B cell (primary cell): ENCODE data around the gene MVD. TPM values are rescaled to one million over a fixed set of nuclear protein-coding genes. Genes with fewer than 3 reads are reported as not detected.

Experiments used
- ATAC-seq: fragments of 200-7000 bp; cut with Tn5 transposase; one replicate; pipeline ENCODE4 v1.10.0; 2021; ENCODE audit warnings: low read depth, mild to moderate bottlenecking, moderate number of reproducible peaks, moderate library complexity
- CTCF ChIA-PET: fragments of 350-600 bp; sonication (Branson Sonifier 250); formaldehyde crosslinking; loops from one replicate; lab custom pipeline; 2021; ENCODE audit warnings: antibody characterized with exemption, inconsistent platforms; lab: Charles Lee
- POLR2A ChIA-PET: fragments of 350-600 bp; sonication (Branson Sonifier 250); formaldehyde crosslinking; loops from one replicate; lab custom pipeline; 2021; ENCODE audit warnings: antibody characterized with exemption; lab: Charles Lee
- DNase-seq: peaks from one replicate; pipeline ENCODE4 v3.0.0; 2013
- H2AFZ ChIP-seq: 2 replicates; pipeline ENCODE4 v1.6.1; 2012; ENCODE audit warnings: mild to moderate bottlenecking, low read depth, low read length; ENCODE audit not compliant: insufficient read depth, poor library complexity, severe bottlenecking
- H3K27ac ChIP-seq, 2 donors: 1 replicate in 1 of 2; 2 replicates in 1 of 2; pipeline ENCODE4 v1.5.1; 2012 to 2013; ENCODE audit warnings: low read length in 2 of 2, mild to moderate bottlenecking in 2 of 2, moderate library complexity in 1 of 2
- H3K27me3 ChIP-seq, 4 experiments: fragments of 200-600 bp in 1 of 4; sonication (generic) in 1 of 4; replicated peaks in 1 of 4; 1 replicate in 2 of 4; 2 replicates in 2 of 4; pipeline versions ENCODE4 v1.6.1 to v1.7.0; 2013 to 2016; ENCODE audit warnings: low read length in 3 of 4, mild to moderate bottlenecking in 2 of 4, mixed read lengths in 1 of 4, moderate library complexity in 1 of 4; ENCODE audit not compliant: insufficient read depth in 4 of 4, control insufficient read depth in 3 of 4; ENCODE audit errors: control extremely low read depth in 1 of 4
- H3K36me3 ChIP-seq, 2 experiments: replicated peaks in 1 of 2; 1 replicate in 1 of 2; 2 replicates in 1 of 2; pipeline versions ENCODE4 v1.6.1 to v1.7.1; 2013; ENCODE audit warnings: low read length in 1 of 2; ENCODE audit not compliant: insufficient read depth in 2 of 2, control insufficient read depth in 1 of 2; ENCODE audit errors: control extremely low read depth in 1 of 2, extremely low read depth in 1 of 2
- H3K4me1 ChIP-seq, 2 donors: fragments of 200-600 bp in 1 of 2; sonication (generic) in 1 of 2; 1 replicate in 1 of 2; 2 replicates in 1 of 2; pipeline versions ENCODE4 v1.5.1 to v1.6.1; 2013 to 2017; ENCODE audit warnings: low read length in 2 of 2; ENCODE audit not compliant: control insufficient read depth in 2 of 2, insufficient read depth in 2 of 2
- H3K4me2 ChIP-seq: replicated peaks from 2 replicates; pipeline ENCODE3; 2012; ENCODE audit warnings: mild to moderate bottlenecking, low read depth, low read length; ENCODE audit not compliant: poor library complexity, severe bottlenecking
- H3K4me3 ChIP-seq, 5 experiments: fragments of 200-600 bp in 1 of 5; sonication (generic) in 1 of 5; 1 replicate in 3 of 5; 2 replicates in 2 of 5; pipeline versions ENCODE4 v1.5.1 to v1.7.0; 2011 to 2016; ENCODE audit warnings: low read length in 4 of 5, mild to moderate bottlenecking in 4 of 5, low read depth in 2 of 5, control low read depth in 1 of 5, moderate library complexity in 1 of 5; ENCODE audit not compliant: insufficient read depth in 1 of 5; ENCODE audit errors: control extremely low read depth in 1 of 5, extremely low read depth in 1 of 5
- H3K79me2 ChIP-seq: fragments of 200-600 bp; sonication (generic); one replicate; pipeline ENCODE4 v1.6.0; 2016; ENCODE audit warnings: low read length; ENCODE audit not compliant: control insufficient read depth, insufficient read depth
- H3K9ac ChIP-seq: fragments of 200-600 bp; sonication (generic); 2 replicates; pipeline ENCODE4 v1.6.1; 2017; ENCODE audit warnings: mild to moderate bottlenecking, low read length, moderate library complexity
- H3K9me3 ChIP-seq, 3 donors: one replicate each; pipeline versions ENCODE4 v1.6.1 to v1.7.1; 2013; ENCODE audit warnings: low read length in 2 of 3; ENCODE audit not compliant: control insufficient read depth in 2 of 3, insufficient read depth in 1 of 3; ENCODE audit errors: control extremely low read depth in 1 of 3
- H4K20me1 ChIP-seq: 2 replicates; pipeline ENCODE4 v1.6.0; 2012; ENCODE audit warnings: mild to moderate bottlenecking, low read length; ENCODE audit not compliant: insufficient read depth, control insufficient read depth, poor library complexity, severe bottlenecking
- H3K27ac Mint-ChIP-seq: one replicate; pipeline ENCODE4 v1.8.0; 2021; ENCODE audit warnings: mixed read lengths
- H3K27me3 Mint-ChIP-seq: one replicate; pipeline ENCODE4 v1.8.0; 2021; ENCODE audit warnings: mixed read lengths
- H3K4me1 Mint-ChIP-seq: one replicate; pipeline ENCODE4 v1.8.0; 2021; ENCODE audit warnings: mixed read lengths
- H3K4me3 Mint-ChIP-seq: one replicate; pipeline ENCODE4 v1.8.0; 2021; ENCODE audit warnings: mixed read lengths
- H3K9me3 Mint-ChIP-seq: one replicate; pipeline ENCODE4 v1.8.0; 2022; ENCODE audit warnings: mixed read lengths; ENCODE audit not compliant: insufficient read depth
- CTCF ChIP-seq: fragments of 200-600 bp; IDR thresholded peaks from one replicate; pipeline ENCODE4 v1.8.0; 2022; ENCODE audit warnings: antibody characterized with exemption, mild to moderate bottlenecking
- EZH2 ChIP-seq: IDR thresholded peaks from 2 replicates; pipeline ENCODE4 v1.6.1; 2012; ENCODE audit warnings: borderline replicate concordance, low read depth, mild to moderate bottlenecking, moderate library complexity, low read length; ENCODE audit not compliant: insufficient read depth, poor library complexity, severe bottlenecking
- WGBS: methylation state at CpG from one replicate; pipeline ENCODE4 v1.1.5; 2013; ENCODE audit warnings: missing lambda C conversion rate; ENCODE audit not compliant: insufficient coverage; 5-methylcytosine and 5-hydroxymethylcytosine counted together
- intact Hi-C: fragments of 100-400 bp; cut with micrococcal nuclease; formaldehyde crosslinking; loops from one replicate; pipeline ENCODE4 v1.10.0; 2022
- polyA plus RNA-seq: library from polyadenylated mRNA; depleted of rRNA; stranded (reverse); fragments of >200 nt; gene quantifications from 2 replicates; pipeline ENCODE4 v1.2.3, GENCODE V29; 2012
- total RNA-seq, 2 donors: library from RNA; stranded (reverse); fragments of 120-200 nt in 1 of 2; gene quantifications; 1 replicate in 1 of 2; 2 replicates in 1 of 2; pipeline versions ENCODE4 v1.2.3 to v1.2.4, GENCODE V29; 2013 to 2022

The MVD gene
- total and polyA plus RNA-seq, 2 donors (not counting 1 experiment from before 2014, with no cell fraction given) = 40.9 to 95.4 TPM

- no peak overlapping the region for H3K4me3 ChIP-seq
- 95% methylated on average over 19 of the region's 19 CpGs for WGBS
- no peak overlapping the region for H3K27ac ChIP-seq
- Mint-ChIP-seq H3K27ac (no peak overlapping the region), H3K4me1 (no peaks in the 10 kb centered on the region), H3K9me3 (no peaks in the 10 kb centered on the region), H3K4me3 (no peak overlapping the region), H3K27me3 (no peaks in the 10 kb centered on the region)
- CTCF ChIA-PET = no interaction called here
- no peaks in the 10 kb centered on the region for H3K27me3 ChIP-seq
- POLR2A ChIA-PET = no interaction called here
- H3K36me3 ChIP-seq = peaks cover 0 to 66% of the 10 kb centered on the region in 2 experiments
- H3K9ac ChIP-seq = no peak overlapping the region
- H3K4me1 ChIP-seq = no peaks in the 10 kb centered on the region
- H2AFZ ChIP-seq = no peak overlapping the region
- ATAC-seq = no peak
- peaks cover 91% of the 10 kb centered on the region for H3K79me2 ChIP-seq
- no peaks in the 10 kb centered on the region for H3K9me3 ChIP-seq
- H4K20me1 ChIP-seq = peaks cover 82% of the 10 kb centered on the region
- intact Hi-C loops = no loop called here
- TF ChIP-seq CTCF (no peak), EZH2 (no peak)
- H3K4me2 ChIP-seq = no peak overlapping the region
- DNase-seq = no peak
Observed at GRCh38 chr16:88613911-88614817, 48.7 kb downstream of the MVD start.

GRCh38 chr16:88613293-88613692, 49.6 kb downstream of the MVD start:
- H3K9ac ChIP-seq = no peak overlapping the region
- no peak overlapping the region for H3K27ac Mint-ChIP-seq
- H3K4me3 ChIP-seq = no peak overlapping the region
- no peak for TF ChIP-seq CTCF
- no peak for TF ChIP-seq EZH2
- H3K4me3 Mint-ChIP-seq = no peak overlapping the region
- peaks cover 0 to 71% of the 10 kb centered on the region in 2 experiments for H3K36me3 ChIP-seq
- H3K79me2 ChIP-seq = peaks cover 88% of the 10 kb centered on the region
- intact Hi-C loops = no loop called here
- 95% methylated on average over 7 of the region's 10 CpGs for WGBS
- H3K4me1 ChIP-seq = peaks cover 0 to 6% of the 10 kb centered on the region in 2 donors
- H3K27ac ChIP-seq = no peak overlapping the region
- ATAC-seq = no peak
- no peak overlapping the region for H3K4me2 ChIP-seq
- H3K4me1 Mint-ChIP-seq = peaks cover 5% of the 10 kb centered on the region
- ChIA-PET CTCF (no interaction called here), POLR2A (no interaction called here)
- H2AFZ ChIP-seq = no peak overlapping the region
- DNase-seq = no peak
- no peaks in the 10 kb centered on the region for H3K9me3 Mint-ChIP-seq
- no peaks in the 10 kb centered on the region for H3K27me3 ChIP-seq
- H3K9me3 ChIP-seq = no peaks in the 10 kb centered on the region
- peaks cover 73% of the 10 kb centered on the region for H4K20me1 ChIP-seq
- H3K27me3 Mint-ChIP-seq = no peaks in the 10 kb centered on the region
